HUDEP-2 (cell line): ENCODE data around the gene HLCS.
A peak's percentile ranks its signal among the peaks of the same experiment; 100 is the strongest.

Source experiments
- DNase-seq, 76 experiments: peaks; one replicate each; lab custom pipeline; 2025; ENCODE audit not compliant: unreplicated experiment in 76 of 76; lab: John Stamatoyannopoulos, UW

The HLCS gene

GRCh38 chr21:36987845-36988244 lies 21.4 kb upstream of the HLCS start:
- DNase-seq, result no peak

GRCh38 chr21:36985751-36986594 lies 19.5 kb upstream of the HLCS start:
- no peak for DNase-seq

DNA sequence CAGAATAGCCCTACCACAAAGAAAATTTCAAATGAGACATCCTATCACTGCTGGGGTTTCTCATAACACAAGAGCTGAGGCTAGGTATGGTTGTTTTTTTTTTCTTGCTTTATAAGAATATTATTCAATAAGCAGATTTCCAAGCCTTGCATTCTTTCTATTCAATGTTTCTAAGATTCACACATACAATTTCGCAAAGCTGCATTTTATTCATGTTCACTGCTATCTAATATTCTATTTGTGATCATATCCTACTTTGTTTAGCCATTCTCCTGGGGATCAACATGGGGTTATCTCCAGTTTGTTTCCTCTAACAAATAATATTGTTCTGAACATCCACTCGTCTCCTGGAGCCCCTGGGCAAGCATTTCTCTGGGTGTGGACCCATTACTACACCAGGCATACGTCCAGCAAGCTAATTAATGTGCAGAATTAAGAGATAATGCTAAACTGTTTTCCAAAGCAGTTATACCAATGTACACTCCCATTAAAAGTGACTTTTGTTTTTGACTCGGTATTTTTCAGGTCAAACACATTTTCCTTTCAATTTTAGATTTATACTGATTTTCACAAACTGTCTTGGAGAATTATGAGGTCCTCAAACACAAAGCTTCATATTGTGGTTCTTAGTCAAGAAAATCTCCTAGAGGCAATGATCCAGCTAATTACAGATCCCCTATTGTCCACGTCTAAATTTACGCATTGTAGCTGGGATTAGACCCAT lies 15.7 kb upstream of the HLCS start:
- DNase-seq, result no peak

DNA sequence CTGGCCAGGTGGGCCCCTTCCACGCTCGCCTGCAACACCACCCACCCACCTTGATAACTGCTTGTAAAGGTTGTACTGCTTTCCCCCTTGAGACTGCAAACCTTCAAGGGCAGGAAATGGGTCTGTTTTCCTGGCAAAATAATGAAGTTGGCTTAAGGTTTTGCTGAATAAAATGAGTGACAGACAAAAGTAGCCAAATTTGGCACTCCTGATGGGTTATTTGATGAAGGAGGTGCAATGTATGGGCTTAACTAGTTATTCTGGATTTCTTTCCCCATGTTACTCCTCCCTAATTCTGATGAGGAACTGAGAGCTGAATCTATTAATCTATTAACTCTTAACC lies 14.6 kb upstream of the HLCS start:
- DNase-seq, result no peak

GRCh38 chr21:36980280-36981048 lies 14.0 kb upstream of the HLCS start:
- DNase-seq, result no peak

DNA sequence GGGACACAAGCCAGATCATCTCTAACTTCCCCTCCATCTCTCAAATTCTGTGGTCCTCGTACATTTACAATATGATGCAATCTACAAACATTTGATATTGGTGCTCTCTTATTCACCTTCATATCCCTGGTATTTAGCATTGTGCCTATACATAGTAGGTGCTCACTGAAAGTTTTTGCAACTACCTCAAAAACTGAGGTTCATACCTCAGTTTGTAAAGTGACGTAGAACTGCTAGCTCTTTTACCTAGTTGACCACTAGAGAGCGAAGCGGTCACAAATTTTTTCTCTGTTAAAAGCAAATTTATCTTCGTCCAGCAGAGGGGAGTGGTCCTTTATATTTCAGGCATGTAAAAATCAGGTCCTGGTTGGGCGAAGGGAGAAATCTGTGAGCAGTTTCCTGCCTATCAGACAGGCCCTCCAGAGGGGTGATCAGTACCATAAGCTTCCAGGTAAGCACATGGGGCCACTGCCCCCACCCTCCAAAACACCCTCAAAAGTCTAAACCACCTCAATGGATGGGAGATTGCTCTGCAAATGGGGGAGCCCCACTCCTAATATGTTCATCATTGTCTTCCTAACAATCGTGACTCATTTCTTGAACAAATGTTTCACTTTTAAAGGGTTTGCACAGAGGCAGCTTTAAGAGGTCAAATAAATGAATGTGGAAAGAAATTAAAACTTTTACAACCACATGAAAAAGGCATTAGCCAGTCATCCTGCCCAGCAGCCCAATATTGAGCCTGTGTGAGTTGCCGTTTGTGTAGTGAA lies 10.6 kb upstream of the HLCS start:
- DNase-seq, result peak in 47 of 76 experiments; percentile 12 to 85 (median 58)

DNA sequence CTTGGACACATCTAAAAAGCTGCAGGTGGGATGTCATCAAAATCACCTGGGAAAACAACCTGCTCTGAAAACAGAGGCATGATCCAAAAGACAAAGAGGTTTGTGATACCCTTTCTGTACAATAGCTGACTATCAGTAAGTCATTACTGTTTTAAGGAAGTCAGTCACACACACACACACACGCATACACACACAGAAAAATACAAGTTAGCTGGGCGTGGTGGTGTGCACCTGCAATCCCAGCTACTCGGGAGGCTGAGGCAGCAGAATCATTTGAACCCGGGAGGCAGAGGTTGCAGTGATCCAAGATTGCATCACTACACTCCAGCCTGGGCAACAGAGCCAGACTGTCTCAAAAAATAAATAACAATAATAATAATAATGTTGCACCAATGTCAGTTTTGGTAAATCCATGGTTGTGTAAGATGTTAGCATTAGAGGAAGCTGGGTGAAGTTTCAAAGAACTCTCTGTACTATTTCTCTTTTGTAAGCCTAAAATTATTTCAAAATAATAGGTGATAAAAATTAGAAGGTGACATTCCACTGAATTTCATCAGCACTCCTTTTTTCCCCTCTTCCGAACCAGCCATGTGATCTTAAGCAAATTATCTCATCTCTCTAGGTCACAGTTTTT lies 9.9 kb upstream of the HLCS start:
- no peak for DNase-seq

DNA sequence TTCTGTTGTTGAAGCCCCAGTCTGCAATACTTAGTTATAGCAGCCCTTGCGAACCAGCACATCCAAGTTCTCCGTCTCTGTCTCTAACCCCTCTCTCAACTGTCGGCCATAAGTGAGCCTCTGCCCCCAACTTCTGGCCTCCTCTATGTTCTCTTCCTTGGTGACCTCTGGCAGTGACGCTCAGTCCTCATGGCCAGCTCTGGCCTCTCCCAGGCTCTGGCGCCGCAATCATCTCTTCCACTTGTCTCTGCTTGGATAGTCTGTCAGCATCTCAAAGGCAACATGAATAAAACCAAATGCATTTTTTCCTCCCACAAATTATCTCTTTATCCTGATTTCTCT lies 8.4 kb upstream of the HLCS start:
- no peak for DNase-seq

GRCh38 chr21:36973986-36974850 lies 7.7 kb upstream of the HLCS start:
- DNase-seq, result no peak

DNA sequence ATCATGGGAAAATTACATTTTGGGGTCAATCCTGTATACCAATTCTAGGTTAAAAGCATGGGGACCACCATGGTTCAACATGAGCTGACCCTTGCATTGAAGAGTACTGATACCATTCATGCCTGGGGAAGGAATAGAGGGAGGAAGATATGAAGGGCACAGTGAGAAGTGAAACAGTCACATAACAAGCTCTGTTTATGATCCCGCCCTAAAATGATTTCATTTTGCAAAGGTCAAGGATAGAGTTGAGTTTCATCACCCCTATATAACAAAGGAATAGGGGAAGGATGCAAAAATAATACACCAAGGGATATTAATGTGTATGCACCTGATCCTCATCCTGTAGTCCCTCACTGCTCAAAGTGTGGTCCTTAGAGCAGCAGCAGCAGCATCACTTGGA lies 2.5 kb upstream of the HLCS start:
- DNase-seq, result no peak

DNA sequence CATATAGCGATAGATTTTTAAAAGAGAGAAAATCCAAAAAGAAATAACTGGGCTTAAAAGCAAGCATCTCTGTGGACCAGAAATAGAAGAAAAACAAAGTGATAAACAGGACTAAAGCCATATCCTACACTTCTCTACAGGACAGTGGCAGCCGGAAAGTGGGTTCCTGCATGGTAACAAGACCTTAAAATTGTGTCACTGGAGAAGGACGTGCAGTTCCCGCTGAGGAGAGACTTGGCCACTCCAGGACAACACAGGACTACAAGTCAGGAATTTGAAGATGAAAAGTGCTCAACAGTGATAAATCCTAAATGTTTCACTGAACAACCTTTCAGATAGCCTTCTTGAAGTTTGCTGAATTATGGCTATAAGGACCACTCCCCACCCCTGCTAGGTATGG lies 1.9 kb upstream of the HLCS start:
- no peak for DNase-seq

- peak in 7 of 76 experiments; percentile 11 to 78 (median 39) for DNase-seq
Observed at GRCh38 chr21:36966821-36967768, 626 bp upstream of the HLCS start.

DNA sequence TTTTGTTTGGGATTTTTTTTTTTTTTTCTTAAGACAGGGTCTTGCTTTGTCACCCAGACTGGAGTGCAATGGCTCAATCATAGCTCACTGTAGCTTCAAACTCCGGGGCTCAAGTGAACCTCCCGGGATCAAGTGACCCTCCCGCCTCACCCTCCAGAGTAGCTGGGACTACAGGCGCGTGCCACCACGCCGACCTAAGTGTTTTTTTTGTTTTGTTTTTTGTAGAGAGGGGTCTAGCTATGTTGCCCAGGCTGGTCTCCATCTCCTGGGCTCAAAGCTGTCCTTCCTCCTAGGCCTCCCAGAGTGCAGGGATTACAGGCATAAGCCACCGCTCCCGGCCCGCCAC lies 776 bp downstream of the HLCS start:
- DNase-seq, result peak in 2 of 76 experiments; percentile 6 to 28

DNA sequence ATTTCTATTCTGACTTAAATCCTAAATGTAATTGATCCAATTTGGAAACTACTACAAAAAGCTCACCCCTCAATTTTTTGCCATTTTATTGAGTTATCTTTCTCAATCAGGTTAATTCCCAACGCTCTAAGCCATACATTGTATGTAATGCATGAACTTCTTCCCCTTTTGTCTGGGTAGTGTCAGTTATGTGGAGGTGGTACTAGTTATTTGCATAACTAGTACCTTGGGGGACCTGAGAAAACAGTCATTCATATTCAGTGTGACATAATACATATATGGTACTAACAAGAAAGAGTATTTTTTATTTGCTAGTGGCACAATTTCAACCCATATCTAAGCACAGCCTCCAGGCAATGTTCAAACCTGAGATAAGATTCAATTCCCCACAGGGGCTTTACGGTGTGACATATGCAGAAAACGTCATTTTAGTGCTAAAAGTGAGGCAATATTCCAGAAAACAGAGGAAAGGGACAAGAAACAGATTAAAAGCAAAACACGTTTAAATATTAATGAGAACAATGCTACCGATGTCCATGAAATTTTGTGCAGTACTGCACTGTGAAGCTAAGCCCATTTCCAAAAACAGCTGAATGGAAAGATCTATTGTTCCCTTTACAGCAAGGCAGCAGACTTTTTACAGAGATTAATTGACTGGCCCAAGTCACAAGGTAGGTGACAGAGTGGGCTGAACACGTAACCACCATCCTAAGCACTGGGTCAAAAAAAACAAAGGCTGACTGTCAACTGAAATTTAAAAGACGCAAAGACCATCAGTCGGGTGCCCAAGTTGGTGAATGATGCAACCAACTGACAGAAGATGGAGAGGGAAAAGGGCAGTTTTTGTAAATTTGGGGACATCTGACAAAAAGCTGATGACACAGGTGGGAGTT lies 1.4 kb downstream of the HLCS start:
- DNase-seq, result peak in 20 of 76 experiments; percentile 14 to 63 (median 30)

DNA sequence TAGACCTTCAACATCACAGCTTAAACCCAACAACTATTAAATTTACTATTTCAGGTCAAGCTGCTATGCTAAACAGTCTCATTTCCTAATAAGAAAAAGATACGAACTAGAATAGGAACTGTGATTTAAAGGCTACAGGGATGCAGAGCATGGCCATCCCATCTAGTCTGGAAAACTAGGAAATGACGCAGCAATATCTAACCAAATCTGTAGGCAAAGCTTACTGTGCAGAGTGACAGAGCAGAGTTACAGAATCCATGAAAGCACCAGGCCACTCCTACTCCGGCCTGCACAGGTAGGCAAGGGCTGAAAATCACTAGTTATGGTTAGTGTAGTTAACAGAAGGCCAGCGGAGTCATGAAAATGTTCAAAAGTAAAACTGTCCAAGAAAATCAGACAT lies 2.1 kb downstream of the HLCS start:
- DNase-seq, result no peak

DNA sequence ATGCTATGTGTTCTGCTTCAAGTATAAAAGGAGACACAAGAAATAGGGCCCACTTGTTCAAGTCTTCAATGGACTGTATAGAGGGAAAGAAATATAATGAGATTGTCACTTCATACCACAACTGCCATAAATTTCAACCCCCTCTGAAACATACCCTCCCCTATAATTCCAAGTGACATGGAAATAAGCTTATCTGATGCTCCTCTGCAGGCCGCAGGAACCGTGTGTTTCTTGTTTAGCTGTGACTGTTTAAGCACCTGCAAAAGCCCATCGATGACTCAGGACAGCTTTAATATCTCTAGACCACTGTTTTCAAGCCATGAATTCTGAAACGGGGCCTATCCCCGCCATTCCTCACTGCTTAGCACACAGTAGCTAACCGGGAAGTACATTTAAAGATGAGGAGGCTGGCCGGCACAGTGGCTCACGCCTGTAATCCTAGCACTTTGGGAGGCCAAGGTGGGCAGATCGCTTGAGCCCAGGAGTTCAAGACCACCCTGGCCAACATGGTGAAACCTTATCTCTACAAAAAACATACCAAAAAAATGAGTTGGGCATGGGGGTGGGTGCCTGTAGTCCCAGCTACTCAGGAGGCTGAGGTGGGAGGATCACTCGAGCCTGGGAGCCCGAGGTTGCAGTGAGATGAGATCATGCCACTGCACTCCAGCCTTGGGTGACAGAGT lies 4.2 kb downstream of the HLCS start:
- no peak for DNase-seq
